SU-DHL-6 (cell line): ENCODE results near the gene SUN3.

Source experiments
- H2AFZ ChIP-seq: fragments of 200-600 bp; sonication (generic); 2 replicates; pipeline ENCODE4 v1.6.1; 2014; ENCODE audit warnings: low read depth, mild to moderate bottlenecking, moderate library complexity, mixed read lengths, antibody characterized with exemption, low read length; ENCODE audit not compliant: severe bottlenecking
- H3F3A ChIP-seq: fragments of 200-600 bp; shearing (Covaris generic); 2 replicates; pipeline ENCODE4 v1.6.0; 2016; ENCODE audit warnings: antibody characterized with exemption, mild to moderate bottlenecking; ENCODE audit not compliant: insufficient read depth
- H3K27ac ChIP-seq: fragments of 200-600 bp; sonication (generic); 2 replicates; pipeline ENCODE4 v1.5.1; 2016; ENCODE audit warnings: low read depth, mild to moderate bottlenecking, low read length, moderate library complexity, mixed read lengths
- H3K27me3 ChIP-seq: fragments of 200-600 bp; sonication (generic), shearing (Covaris generic); 2 replicates; pipeline ENCODE4 v1.6.0; 2014; ENCODE audit warnings: mild to moderate bottlenecking, low read length
- H3K36me3 ChIP-seq: fragments of 200-600 bp; sonication (generic); 2 replicates; pipeline ENCODE4 v1.6.1; 2014; ENCODE audit warnings: mild to moderate bottlenecking, low read length, mixed read lengths
- H3K4me2 ChIP-seq: fragments of 300-600, 200-600 bp; shearing (Covaris generic), sonication (generic); 2 replicates; pipeline ENCODE4 v1.6.0; 2014; ENCODE audit warnings: low read length, low read depth, mild to moderate bottlenecking; ENCODE audit not compliant: poor library complexity, severe bottlenecking
- H3K4me3 ChIP-seq: fragments of 200-600 bp; sonication (generic); 2 replicates; pipeline ENCODE4 v1.5.1; 2014; ENCODE audit warnings: antibody characterized with exemption, low read length, mild to moderate bottlenecking, mixed read lengths; ENCODE audit not compliant: insufficient read depth, poor library complexity, severe bottlenecking
- H3K79me2 ChIP-seq: fragments of 200-600 bp; sonication (generic); 2 replicates; pipeline ENCODE4 v1.6.1; 2014; ENCODE audit warnings: mild to moderate bottlenecking, low read length, moderate library complexity; ENCODE audit not compliant: insufficient read depth
- H3K9ac ChIP-seq: fragments of 200-600 bp; sonication (generic); 2 replicates; pipeline ENCODE4 v1.7.0; 2014; ENCODE audit warnings: mild to moderate bottlenecking, low read length
- H3K9me2 ChIP-seq: fragments of 200-600 bp; sonication (generic); replicated peaks from 2 replicates; pipeline ENCODE4 v1.6.1; 2014; ENCODE audit warnings: low read length; ENCODE audit not compliant: insufficient read depth
- H3K9me3 ChIP-seq: fragments of 200-600 bp; sonication (generic); 2 replicates; pipeline ENCODE4 v1.6.1; 2014; ENCODE audit warnings: low read length, mixed read lengths; ENCODE audit not compliant: insufficient read depth
- H4K20me1 ChIP-seq: fragments of 200-600 bp; sonication (generic); 2 replicates; pipeline ENCODE4 v1.6.1; 2014; ENCODE audit warnings: low read depth, mild to moderate bottlenecking, antibody characterized with exemption, low read length, moderate library complexity, mixed read lengths
- EZH2phosphoT487 ChIP-seq: fragments of 200-600 bp; sonication (generic), shearing (Covaris generic); conservative IDR thresholded peaks from 2 replicates; pipeline ENCODE4 v1.6.1; 2018; ENCODE audit warnings: mild to moderate bottlenecking, antibody characterized with exemption, low read length, moderate library complexity, mixed read lengths
- TF ChIP-seq, protein P1 (sequence below): fragments of 200-600 bp; sonication (generic); IDR thresholded peaks from one replicate; pipeline ENCODE4 v1.5.1; 2017; ENCODE audit warnings: antibody characterized with exemption, mild to moderate bottlenecking, low read length, moderate library complexity; ENCODE audit not compliant: insufficient read depth, poor library complexity, severe bottlenecking

SUN3 gene

DNA sequence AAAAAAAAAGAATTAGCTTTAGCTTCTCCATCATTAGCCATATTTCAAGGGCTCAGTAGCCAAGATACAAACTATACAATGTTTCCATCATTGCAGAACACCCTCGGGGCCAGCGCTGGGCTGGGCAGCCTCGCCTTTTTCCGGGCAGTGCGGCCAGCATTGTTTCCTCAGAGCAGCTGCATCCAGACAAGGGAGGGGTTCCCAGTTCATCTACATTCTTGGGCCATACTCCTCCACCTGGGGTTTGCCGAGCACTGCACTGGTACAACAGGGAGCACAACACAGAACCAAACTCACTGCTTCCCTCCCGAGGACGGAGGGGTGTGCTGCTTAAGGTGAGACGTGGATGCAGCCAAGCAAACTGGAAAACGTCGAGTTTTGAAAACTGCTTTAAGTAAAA lies 78.2 kb downstream of the SUN3 start:
- Histone ChIP-seq H3K36me3 (peaks cover 8% of the 10 kb centered on the region; the same call in 1 of the 2 replicates), H4K20me1 (no peaks in the 10 kb centered on the region), H3K9ac (no peak overlapping the region), H3K79me2 (no peaks in the 10 kb centered on the region), H3K4me2 (no peak overlapping the region), H3K27ac (no peak overlapping the region), H2AFZ (no peak overlapping the region), H3K4me3 (no peak overlapping the region), H3K27me3 (no peaks in the 10 kb centered on the region), H3F3A (no peaks in the 10 kb centered on the region; the same call in 1 of the 2 replicates), H3K9me3 (no peaks in the 10 kb centered on the region), H3K9me2 (no peaks in the 10 kb centered on the region)
- TF ChIP-seq, protein P1, sequence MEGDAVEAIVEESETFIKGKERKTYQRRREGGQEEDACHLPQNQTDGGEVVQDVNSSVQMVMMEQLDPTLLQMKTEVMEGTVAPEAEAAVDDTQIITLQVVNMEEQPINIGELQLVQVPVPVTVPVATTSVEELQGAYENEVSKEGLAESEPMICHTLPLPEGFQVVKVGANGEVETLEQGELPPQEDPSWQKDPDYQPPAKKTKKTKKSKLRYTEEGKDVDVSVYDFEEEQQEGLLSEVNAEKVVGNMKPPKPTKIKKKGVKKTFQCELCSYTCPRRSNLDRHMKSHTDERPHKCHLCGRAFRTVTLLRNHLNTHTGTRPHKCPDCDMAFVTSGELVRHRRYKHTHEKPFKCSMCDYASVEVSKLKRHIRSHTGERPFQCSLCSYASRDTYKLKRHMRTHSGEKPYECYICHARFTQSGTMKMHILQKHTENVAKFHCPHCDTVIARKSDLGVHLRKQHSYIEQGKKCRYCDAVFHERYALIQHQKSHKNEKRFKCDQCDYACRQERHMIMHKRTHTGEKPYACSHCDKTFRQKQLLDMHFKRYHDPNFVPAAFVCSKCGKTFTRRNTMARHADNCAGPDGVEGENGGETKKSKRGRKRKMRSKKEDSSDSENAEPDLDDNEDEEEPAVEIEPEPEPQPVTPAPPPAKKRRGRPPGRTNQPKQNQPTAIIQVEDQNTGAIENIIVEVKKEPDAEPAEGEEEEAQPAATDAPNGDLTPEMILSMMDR = no peak
- no peak for TF ChIP-seq EZH2phosphoT487

DNA sequence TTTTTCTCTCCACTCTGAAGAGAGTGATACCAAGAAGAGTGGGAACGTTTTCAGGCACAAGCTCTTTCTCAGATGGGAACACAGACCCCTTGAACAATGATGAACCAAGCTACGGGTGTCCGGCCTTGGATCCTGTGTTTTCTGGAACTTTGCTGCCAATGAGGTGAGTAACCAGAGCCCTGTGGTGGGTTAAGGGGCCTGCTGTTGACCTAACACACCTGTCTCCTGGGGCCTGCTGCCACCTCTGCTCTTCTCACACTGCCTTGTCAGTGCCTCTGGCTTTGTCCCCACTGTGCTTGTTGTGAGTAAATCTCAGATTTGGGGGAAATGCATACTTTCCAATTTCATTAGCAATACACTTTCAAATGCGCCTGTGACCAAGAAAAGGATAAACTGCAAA lies 79.2 kb downstream of the SUN3 start:
- Histone ChIP-seq H3K4me3 (no peak overlapping the region), H3K27me3 (no peaks in the 10 kb centered on the region), H3K27ac (no peak overlapping the region), H4K20me1 (no peaks in the 10 kb centered on the region), H3K9me3 (no peaks in the 10 kb centered on the region), H3K79me2 (no peaks in the 10 kb centered on the region), H3K9ac (no peak overlapping the region), H3K36me3 (no peaks in the 10 kb centered on the region), H2AFZ (no peak overlapping the region), H3F3A (no peaks in the 10 kb centered on the region), H3K4me2 (no peak overlapping the region), H3K9me2 (no peaks in the 10 kb centered on the region)
- TF ChIP-seq, protein P1 = no peak
- TF ChIP-seq EZH2phosphoT487 = no peak

DNA sequence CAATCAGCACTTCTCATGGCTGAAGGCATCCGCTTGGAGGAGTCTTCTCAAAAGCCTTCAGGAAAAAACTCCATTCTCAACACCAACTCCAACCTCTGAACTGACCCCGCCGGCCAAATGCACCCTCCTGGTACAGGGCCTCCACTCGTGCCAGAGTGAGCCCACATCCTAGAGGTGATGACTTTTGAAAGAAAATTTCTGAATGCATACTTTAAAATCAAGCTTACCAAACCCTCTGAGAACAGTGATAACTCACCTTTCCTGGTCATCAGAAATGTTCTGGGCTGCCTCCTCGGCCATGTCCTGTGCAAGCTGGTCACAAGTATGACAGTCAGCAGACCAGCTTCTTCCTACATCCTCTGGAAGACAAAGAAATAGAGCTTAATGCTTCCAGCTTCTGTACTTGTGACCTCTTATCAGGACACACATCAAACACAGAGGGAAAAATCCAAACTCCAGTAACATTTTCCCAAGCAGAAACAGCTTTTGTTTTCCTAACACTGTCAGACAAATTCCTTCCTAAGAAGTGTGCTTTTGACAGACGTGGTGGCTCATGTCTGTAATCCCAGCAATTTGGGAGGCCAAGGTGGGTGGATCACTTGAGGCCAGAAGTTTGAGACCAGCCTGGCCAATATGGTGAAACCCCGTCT lies 80.6 kb downstream of the SUN3 start, which contains the start of gene PKD1L1:
Gene PKD1L1, minus strand, starts transcription at position 326 of the 650 bp plus-strand sequence. Its CDS starts 26 bp downstream, at position 300.
- Histone ChIP-seq H3K9me3 (no peaks in the 10 kb centered on the region), H3K9me2 (no peaks in the 10 kb centered on the region), H3K36me3 (no peaks in the 10 kb centered on the region), H3K27me3 (no peaks in the 10 kb centered on the region), H3K4me2 (no peak within 1 kb of the TSS), H3K9ac (no peak within 1 kb of the TSS), H4K20me1 (no peaks in the 10 kb centered on the region), H3F3A (no peaks in the 10 kb centered on the region), H3K4me3 (no peak within 1 kb of the TSS), H2AFZ (no peak within 1 kb of the TSS), H3K79me2 (no peaks in the 10 kb centered on the region), H3K27ac (no peak within 1 kb of the TSS)
- no peak for TF ChIP-seq EZH2phosphoT487
- TF ChIP-seq, protein P1 = no peak
